H9 (cell line): ENCODE measurements around the gene ERN1. TPM values are rescaled to one million over a fixed set of nuclear protein-coding genes. Genes with fewer than 3 reads are reported as not detected.

Experiments
- DNase-seq: peaks from one replicate; pipeline ENCODE4 v3.0.0-alpha.2; 2017
- H2AFZ ChIP-seq: one replicate; pipeline ENCODE4 v1.6.1; 2013; ENCODE audit warnings: mild to moderate bottlenecking, low read length, control low read depth, moderate library complexity
- H2AK5ac ChIP-seq: 2 replicates; pipeline ENCODE4 v1.6.1; 2013; ENCODE audit warnings: low read length, control low read depth, mixed read lengths; ENCODE audit not compliant: insufficient read length
- H2BK120ac ChIP-seq: one replicate; pipeline ENCODE4 v1.6.1; 2013; ENCODE audit warnings: low read depth, mild to moderate bottlenecking, low read length, control low read depth, inconsistent platforms; ENCODE audit not compliant: poor library complexity, severe bottlenecking
- H2BK12ac ChIP-seq: 2 replicates; pipeline ENCODE4 v1.6.1; 2013; ENCODE audit warnings: low read length, control low read depth, mixed read lengths, low read depth; ENCODE audit not compliant: insufficient read length
- H2BK15ac ChIP-seq: 2 replicates; pipeline ENCODE4 v1.6.1; 2013; ENCODE audit warnings: low read depth, low read length, control low read depth
- H2BK20ac ChIP-seq: one replicate; pipeline ENCODE4 v1.6.1; 2013; ENCODE audit warnings: low read depth, mild to moderate bottlenecking, low read length, control low read depth, inconsistent platforms; ENCODE audit not compliant: poor library complexity, severe bottlenecking
- H2BK5ac ChIP-seq: 2 replicates; pipeline ENCODE4 v1.6.1; 2013; ENCODE audit warnings: low read length, control low read depth, mixed read lengths; ENCODE audit not compliant: insufficient read length
- H3K14ac ChIP-seq: 2 replicates; pipeline ENCODE4 v1.6.1; 2013; ENCODE audit warnings: low read length, control low read depth; ENCODE audit not compliant: insufficient read depth
- H3K18ac ChIP-seq: 2 replicates; pipeline ENCODE4 v1.6.1; 2013; ENCODE audit warnings: low read depth, mild to moderate bottlenecking, mixed read lengths, low read length, control low read depth; ENCODE audit not compliant: insufficient read length
- H3K23ac ChIP-seq: 2 replicates; pipeline ENCODE4 v1.6.1; 2013; ENCODE audit warnings: low read length, control low read depth, mixed read lengths, low read depth; ENCODE audit not compliant: insufficient read length
- H3K23me2 ChIP-seq: 2 replicates; pipeline ENCODE4 v1.6.1; 2013; ENCODE audit warnings: low read depth, mild to moderate bottlenecking, mixed read lengths, low read length, control low read depth; ENCODE audit not compliant: insufficient read length, poor library complexity, severe bottlenecking
- H3K27ac ChIP-seq: 2 replicates; pipeline ENCODE4 v1.5.1; 2013; ENCODE audit warnings: low read length, control low read depth, mixed read lengths, low read depth; ENCODE audit not compliant: insufficient read length
- H3K27me3 ChIP-seq: 2 replicates; pipeline ENCODE4 v1.6.1; 2013; ENCODE audit warnings: low read length, control low read depth, inconsistent platforms; ENCODE audit not compliant: insufficient read depth
- H3K4ac ChIP-seq: 2 replicates; pipeline ENCODE4 v1.6.1; 2013; ENCODE audit warnings: low read depth, mild to moderate bottlenecking, control low read depth, inconsistent platforms, low read length, moderate library complexity
- H3K4me1 ChIP-seq: 2 replicates; pipeline ENCODE4 v1.6.1; 2013; ENCODE audit warnings: low read length, control low read depth, inconsistent platforms; ENCODE audit not compliant: insufficient read depth
- H3K4me2 ChIP-seq: 2 replicates; pipeline ENCODE4 v1.6.1; 2013; ENCODE audit warnings: low read length, control low read depth, mixed read lengths; ENCODE audit not compliant: insufficient read length, insufficient read depth
- H3K56ac ChIP-seq: 2 replicates; pipeline ENCODE4 v1.6.1; 2013; ENCODE audit warnings: low read depth, mild to moderate bottlenecking, mixed read lengths, low read length, control low read depth; ENCODE audit not compliant: insufficient read length
- H3K79me1 ChIP-seq: 2 replicates; pipeline ENCODE4 v1.6.1; 2013; ENCODE audit warnings: low read depth, mild to moderate bottlenecking, moderate library complexity, low read length, control low read depth, inconsistent platforms; ENCODE audit not compliant: insufficient read depth, poor library complexity, severe bottlenecking
- H3K79me2 ChIP-seq: 2 replicates; pipeline ENCODE4 v1.6.1; 2013; ENCODE audit warnings: low read length, control low read depth, inconsistent platforms; ENCODE audit not compliant: insufficient read depth
- H3K9ac ChIP-seq: 2 replicates; pipeline ENCODE4 v1.6.1; 2013; ENCODE audit warnings: low read length, control low read depth, mixed read lengths; ENCODE audit not compliant: insufficient read length; ENCODE audit errors: extremely low read depth
- H3K9me3 ChIP-seq: one replicate; pipeline ENCODE4 v1.6.1; 2013; ENCODE audit warnings: low read depth, low read length, inconsistent platforms; ENCODE audit not compliant: control insufficient read depth
- H3T11ph ChIP-seq: one replicate; pipeline ENCODE4 v1.6.1; 2013; ENCODE audit warnings: mild to moderate bottlenecking, low read length, control low read depth, inconsistent platforms
- H4K20me1 ChIP-seq: one replicate; pipeline ENCODE4 v1.6.1; 2013; ENCODE audit not compliant: control insufficient read depth, insufficient read length, insufficient read depth
- H4K5ac ChIP-seq: 2 replicates; pipeline ENCODE4 v1.6.1; 2013; ENCODE audit warnings: low read depth, mild to moderate bottlenecking, mixed read lengths, low read length, control low read depth; ENCODE audit not compliant: insufficient read length
- H4K8ac ChIP-seq: replicated peaks from 2 replicates; pipeline ENCODE4 v1.6.1; 2013; ENCODE audit warnings: low read length, control low read depth, mixed read lengths, low read depth; ENCODE audit not compliant: insufficient read length
- H4K91ac ChIP-seq: 2 replicates; pipeline ENCODE4 v1.6.1; 2013; ENCODE audit warnings: low read depth, mild to moderate bottlenecking, moderate library complexity, mixed read lengths, low read length, control low read depth; ENCODE audit not compliant: insufficient read length
- H3K27ac Mint-ChIP-seq, 3 experiments: 2 replicates in 2 of 3; 3 replicates in 1 of 3; pipeline ENCODE4 v1.8.0; 2020 to 2021; ENCODE audit warnings: mixed read lengths in 3 of 3, mild to moderate bottlenecking in 1 of 3, moderate library complexity in 1 of 3
- H3K27me3 Mint-ChIP-seq: 2 replicates; pipeline ENCODE4 v1.8.0; 2021; ENCODE audit warnings: low read depth, mild to moderate bottlenecking, moderate library complexity, mixed read lengths
- H3K36me3 Mint-ChIP-seq, 3 experiments: 2 replicates in 2 of 3; 3 replicates in 1 of 3; pipeline ENCODE4 v1.8.0; 2020 to 2021; ENCODE audit warnings: low read depth in 3 of 3, mixed read lengths in 3 of 3; ENCODE audit not compliant: insufficient read depth in 1 of 3
- H3K4me1 Mint-ChIP-seq, 2 experiments: 2 replicates each; pipeline ENCODE4 v1.8.0; 2020; ENCODE audit warnings: mixed read lengths in 2 of 2
- H3K4me3 Mint-ChIP-seq, 2 experiments: 2 replicates in 1 of 2; 3 replicates in 1 of 2; pipeline ENCODE4 v1.8.0; 2020 to 2021; ENCODE audit warnings: mild to moderate bottlenecking in 2 of 2, mixed read lengths in 2 of 2, moderate library complexity in 1 of 2
- H3K9me3 Mint-ChIP-seq, 2 experiments: 2 replicates in 1 of 2; 3 replicates in 1 of 2; pipeline ENCODE4 v1.8.0; 2020; ENCODE audit warnings: mild to moderate bottlenecking in 2 of 2, mixed read lengths in 2 of 2, moderate library complexity in 1 of 2
- CTCF ChIP-seq: fragments of 200-600 bp; sonication (generic); conservative IDR thresholded peaks from 3 replicates; pipeline ENCODE4 v1.8.0; 2021; ENCODE audit warnings: antibody characterized with exemption, mild to moderate bottlenecking
- WGBS: extraction: QIAGEN DNeasy Blood & Tissue Kit; methylation state at CpG from one replicate; pipeline ENCODE4 v1.1.7; 2013; ENCODE audit warnings: missing lambda C conversion rate, low lambda C conversion rate, mixed read lengths; ENCODE audit not compliant: insufficient read length; ENCODE audit errors: extremely low coverage; 5-methylcytosine and 5-hydroxymethylcytosine counted together
- total RNA-seq: library from RNA; stranded (reverse); gene quantifications from 2 replicates; pipeline ENCODE4 v1.2.1, GENCODE V29; 2021

Gene ERN1
- total RNA-seq, 1 experiment from 2014 or later: 5.0 TPM

- Mint-ChIP-seq H3K4me1 (peaks cover 5 to 10% of the 10 kb centered on the region in 2 experiments), H3K27me3 (peaks cover 30% of the 10 kb centered on the region), H3K9me3 (no peaks in the 10 kb centered on the region), H3K36me3 (no peaks in the 10 kb centered on the region), H3K27ac (no peak overlapping the region), H3K4me3 (no peak overlapping the region)
- Histone ChIP-seq H2BK15ac (no peak overlapping the region), H2AFZ (no peak overlapping the region), H3K14ac (no peak overlapping the region), H4K5ac (no peak overlapping the region), H3K4ac (no peak overlapping the region), H3K4me2 (no peak overlapping the region), H3K18ac (no peak overlapping the region), H2BK120ac (no peak overlapping the region), H2AK5ac (no peak overlapping the region), H3K4me1 (0 out of 2 replicates have a peak, but pooled peaks cover 3% of the 10 kb centered on the region), H4K20me1 (no peaks in the 10 kb centered on the region), H3K9ac (no peak overlapping the region), H4K91ac (no peak overlapping the region), H3T11ph (no peak overlapping the region), H3K23ac (no peak overlapping the region), H2BK12ac (no peak overlapping the region), H3K27ac (no peak overlapping the region), H3K23me2 (no peaks in the 10 kb centered on the region), H2BK20ac (no peak overlapping the region), H3K56ac (no peak overlapping the region), H3K9me3 (no peaks in the 10 kb centered on the region), H2BK5ac (no peak overlapping the region), H3K79me2 (no peaks in the 10 kb centered on the region), H4K8ac (no peak overlapping the region), H3K79me1 (no peaks in the 10 kb centered on the region), H3K27me3 (no peaks in the 10 kb centered on the region; the same call in 1 of the 2 replicates)
- WGBS: no CpG with 5 or more reads among the region's 8 CpGs
- DNase-seq: peak; percentile 46
- TF ChIP-seq CTCF: peak; percentile 79
These were observed 3.7 kb upstream of the ERN1 start for GRCh38 chr17:64133546-64134215.
